C4-2B (cell line): Measurements from ENCODE around the gene NLE1.

Source experiments
- H3K27ac ChIP-seq: fragments of 450-650 bp; 2 replicates; pipeline ENCODE4 v1.5.1; 2017
- ZFX ChIP-seq: fragments of 450-650 bp; IDR thresholded peaks from 2 replicates; pipeline ENCODE4 v1.6.1; 2017
- TF ChIP-seq, protein P1 (sequence below): fragments of 450-650 bp; conservative IDR thresholded peaks from 2 replicates; pipeline ENCODE4 v1.5.1; 2017; ENCODE audit warnings: mild to moderate bottlenecking

The NLE1 gene

DNA sequence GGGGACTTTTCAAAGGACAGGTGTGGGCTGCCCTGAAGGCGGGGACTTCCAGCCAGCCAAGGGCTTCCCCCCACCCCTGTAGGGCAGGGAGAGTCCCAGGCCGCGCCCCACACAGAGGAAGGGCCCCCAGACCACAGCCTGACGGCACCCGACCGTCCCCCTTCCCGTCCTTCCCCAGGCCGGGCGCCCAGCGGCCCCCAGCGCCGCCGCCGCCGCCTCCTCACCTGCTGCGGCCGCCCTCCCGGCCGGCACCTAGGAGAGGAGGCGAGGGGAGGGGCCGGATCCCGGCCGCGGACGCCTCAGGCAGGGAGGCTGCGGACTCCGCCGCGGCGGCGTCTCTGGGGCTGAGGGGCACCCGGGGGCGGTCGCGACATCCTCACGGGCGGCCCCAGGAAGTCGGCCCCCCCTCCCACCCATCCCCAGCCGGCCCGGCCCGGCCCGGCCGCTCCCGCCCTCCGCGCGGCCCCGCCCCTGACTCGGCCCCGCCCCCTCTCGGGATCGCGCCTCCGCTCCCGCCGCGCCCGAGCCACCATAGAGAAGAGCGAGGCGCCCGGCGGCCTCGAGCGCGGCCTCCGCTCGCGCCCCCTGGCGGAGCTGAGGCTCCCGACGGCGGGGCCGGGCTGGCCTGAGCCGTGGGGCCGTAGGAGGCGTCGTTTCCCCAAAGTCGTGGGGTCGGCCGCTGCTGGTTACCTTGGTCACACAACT is 53.1 kb downstream of the NLE1 start:
- peak; percentile 44 for TF ChIP-seq ZFX
- TF ChIP-seq, protein P1, sequence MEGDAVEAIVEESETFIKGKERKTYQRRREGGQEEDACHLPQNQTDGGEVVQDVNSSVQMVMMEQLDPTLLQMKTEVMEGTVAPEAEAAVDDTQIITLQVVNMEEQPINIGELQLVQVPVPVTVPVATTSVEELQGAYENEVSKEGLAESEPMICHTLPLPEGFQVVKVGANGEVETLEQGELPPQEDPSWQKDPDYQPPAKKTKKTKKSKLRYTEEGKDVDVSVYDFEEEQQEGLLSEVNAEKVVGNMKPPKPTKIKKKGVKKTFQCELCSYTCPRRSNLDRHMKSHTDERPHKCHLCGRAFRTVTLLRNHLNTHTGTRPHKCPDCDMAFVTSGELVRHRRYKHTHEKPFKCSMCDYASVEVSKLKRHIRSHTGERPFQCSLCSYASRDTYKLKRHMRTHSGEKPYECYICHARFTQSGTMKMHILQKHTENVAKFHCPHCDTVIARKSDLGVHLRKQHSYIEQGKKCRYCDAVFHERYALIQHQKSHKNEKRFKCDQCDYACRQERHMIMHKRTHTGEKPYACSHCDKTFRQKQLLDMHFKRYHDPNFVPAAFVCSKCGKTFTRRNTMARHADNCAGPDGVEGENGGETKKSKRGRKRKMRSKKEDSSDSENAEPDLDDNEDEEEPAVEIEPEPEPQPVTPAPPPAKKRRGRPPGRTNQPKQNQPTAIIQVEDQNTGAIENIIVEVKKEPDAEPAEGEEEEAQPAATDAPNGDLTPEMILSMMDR: peak; percentile 94
- peak overlapping the region; percentile 96 for H3K27ac ChIP-seq

DNA sequence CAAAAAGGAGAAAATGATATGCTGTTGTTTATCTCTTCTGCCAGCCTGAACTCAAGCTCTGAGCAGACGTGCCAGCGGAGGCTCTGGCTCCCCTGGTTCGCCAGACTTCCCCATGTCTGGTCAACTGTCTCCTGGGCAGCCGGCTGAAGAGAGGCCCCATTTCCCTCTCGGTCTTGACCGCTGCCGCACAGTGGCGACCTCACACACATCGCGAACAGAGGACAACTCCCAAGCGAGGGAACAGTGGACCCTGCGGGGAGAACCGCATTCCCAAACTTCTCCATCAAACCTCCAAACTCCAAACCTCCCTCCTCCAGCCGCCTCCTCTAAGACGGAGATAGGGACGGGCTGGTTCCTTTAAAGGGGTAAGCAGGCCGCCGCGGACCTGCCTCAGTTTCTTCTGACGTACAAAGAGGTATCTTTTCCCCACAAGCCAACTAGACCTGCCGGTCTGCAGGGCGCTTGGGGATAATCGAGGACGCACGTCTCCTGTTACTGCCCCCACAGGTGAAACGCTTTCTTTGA is 53.7 kb downstream of the NLE1 start:
- no peak for TF ChIP-seq ZFX
- TF ChIP-seq, protein P1: no peak
- H3K27ac ChIP-seq: peak overlapping the region; percentile 96

DNA sequence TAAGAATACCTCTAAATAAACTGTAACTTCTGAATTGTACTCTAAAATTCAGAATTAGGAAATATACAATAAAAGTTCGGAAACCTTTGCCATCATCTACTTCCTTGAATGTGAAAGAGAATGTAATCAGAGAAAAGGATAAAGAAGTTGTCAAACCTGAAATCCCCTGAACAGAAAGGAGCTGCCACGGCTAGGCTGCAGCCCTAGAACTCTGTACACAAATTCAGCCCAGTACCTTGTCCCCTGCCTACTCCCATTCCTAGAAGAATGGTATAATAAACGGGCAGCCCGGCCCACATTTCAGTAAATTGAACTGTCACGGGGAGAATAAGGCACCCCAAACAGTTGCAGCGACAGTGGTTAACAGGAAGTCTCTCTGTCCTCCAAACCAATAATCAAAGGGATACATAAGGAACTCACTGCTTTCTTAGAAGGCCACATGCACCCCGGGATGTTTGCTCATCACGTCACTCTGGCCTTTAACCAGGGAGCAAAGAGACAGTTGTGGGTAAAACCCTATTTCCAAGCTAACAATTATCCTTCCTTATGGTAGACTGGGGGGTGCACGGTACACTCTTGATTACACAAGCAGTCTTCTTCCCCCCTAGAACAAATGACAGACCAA is 54.3 kb downstream of the NLE1 start:
- H3K27ac ChIP-seq: peak overlapping the region; percentile 96

DNA sequence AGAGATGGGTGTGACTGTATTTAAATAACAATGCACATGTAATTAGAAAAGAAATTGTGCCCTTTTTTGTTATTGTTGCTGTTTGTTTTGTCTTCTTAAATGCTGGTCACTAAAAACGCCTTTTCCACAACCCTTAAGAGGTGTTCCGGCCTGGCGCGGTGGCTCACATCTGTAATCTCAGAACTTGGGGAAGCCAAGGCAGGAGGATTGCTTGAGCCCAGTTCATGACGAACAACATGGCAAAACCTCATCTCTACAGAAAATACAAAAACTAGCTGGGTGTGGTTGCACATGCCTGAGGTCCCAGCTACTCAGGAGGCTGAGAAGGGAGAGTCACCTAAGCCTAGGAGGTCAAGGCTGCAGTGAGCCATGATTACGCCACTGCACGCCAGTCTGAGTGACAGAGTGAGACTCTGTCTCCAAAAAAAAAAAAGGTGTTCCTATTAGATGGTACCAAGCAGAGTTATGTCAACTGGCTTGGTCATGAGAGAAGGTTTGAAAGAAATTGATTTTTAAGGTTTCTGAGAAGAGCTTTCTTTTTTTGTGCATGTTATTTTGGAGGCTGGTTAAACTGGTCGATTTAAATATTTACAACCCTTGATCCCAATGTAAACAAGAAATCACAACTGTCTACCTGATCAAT is 55.1 kb downstream of the NLE1 start:
- H3K27ac ChIP-seq: peak overlapping the region; percentile 64
- TF ChIP-seq, protein P1: no peak
- TF ChIP-seq ZFX: no peak

More for the DNA sequence above, 54.3 kb downstream of the NLE1 start:
- TF ChIP-seq, protein P1: no peak
- TF ChIP-seq ZFX: no peak

DNA sequence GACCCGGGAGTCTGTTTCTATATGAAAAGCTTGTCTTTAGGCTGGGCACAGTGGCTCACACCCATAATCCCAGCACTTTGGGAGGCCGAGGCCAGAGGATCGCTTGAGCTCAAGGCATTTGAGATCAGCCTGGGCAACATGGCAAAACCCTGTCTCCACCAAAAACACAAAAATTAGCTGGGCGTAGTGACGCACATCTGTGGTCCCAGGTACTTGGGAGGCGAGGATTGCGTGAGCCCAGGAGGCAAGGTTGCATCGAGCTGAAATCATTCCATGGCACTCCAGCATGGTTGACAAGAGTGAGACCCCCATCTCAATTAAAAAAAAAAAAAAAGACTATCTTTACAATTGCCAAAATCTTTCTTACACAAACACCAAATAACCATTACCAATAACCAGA is 55.9 kb downstream of the NLE1 start:
- TF ChIP-seq, protein P1: no peak
- TF ChIP-seq ZFX: no peak
- H3K27ac ChIP-seq: no peak overlapping the region

DNA sequence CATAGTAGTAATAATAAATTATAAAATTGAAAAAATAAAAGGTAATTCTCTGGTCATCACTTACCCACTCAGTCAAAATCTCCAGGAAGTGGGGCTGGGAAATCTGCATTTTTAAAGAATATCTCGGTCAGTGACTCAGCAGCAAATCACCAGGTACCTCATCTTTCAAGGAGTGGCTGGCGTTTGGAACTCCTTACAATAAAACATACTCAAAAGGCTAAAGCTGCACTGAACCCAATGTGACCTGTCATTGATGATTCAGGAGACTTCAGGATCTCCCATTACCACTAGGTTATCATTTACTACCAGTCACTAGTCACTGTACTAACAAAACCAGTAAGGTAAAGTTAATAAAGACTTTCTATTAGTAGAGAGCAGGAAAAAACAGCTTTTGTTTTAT is 57.1 kb downstream of the NLE1 start:
- H3K27ac ChIP-seq: no peak overlapping the region
- TF ChIP-seq ZFX: no peak
- TF ChIP-seq, protein P1: no peak

DNA sequence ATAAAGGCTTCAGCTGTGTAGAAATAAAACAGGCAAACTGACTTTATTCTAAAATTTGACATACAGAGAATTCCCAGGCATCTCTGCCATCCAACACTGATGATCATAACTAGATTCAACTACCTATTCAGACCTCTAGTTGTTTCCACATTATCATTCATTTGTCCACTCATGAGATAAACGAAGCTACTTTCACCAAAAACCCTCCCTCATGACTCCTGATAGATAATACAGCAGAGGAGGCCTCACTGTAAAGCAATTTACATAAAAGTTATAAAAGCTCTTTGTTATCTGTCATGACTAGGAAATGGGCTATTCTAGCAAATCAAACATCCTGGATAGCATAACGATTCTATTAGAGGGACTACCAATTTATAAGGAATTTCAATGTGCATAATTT is 59.0 kb downstream of the NLE1 start:
- H3K27ac ChIP-seq: no peak overlapping the region
- TF ChIP-seq, protein P1: no peak
- no peak for TF ChIP-seq ZFX
